ENCODE data around the gene ATG13. TPM values are rescaled to one million over a fixed set of nuclear protein-coding genes. Genes with fewer than 3 reads are reported as not detected.

ATG13 gene
- total RNA-seq, 1 experiment from 2014 or later = 69.2 TPM

- ChIA-PET POLR2A (no interaction called here), CTCF (no interaction called here), RAD21 (ENCODE audit: low non-redundant PET in 1 of 2, low total read pairs in 2 of 2, uncharacterized antibody in 2 of 2, unreplicated experiment in 2 of 2) (no interaction called here)
- H3K36me3 ChIP-seq (ENCODE audit: control insufficient read depth in 1 of 2, insufficient read depth in 2 of 2, low read length in 2 of 2) = no peaks in the 10 kb centered on the region
- H3K79me2 ChIP-seq (ENCODE audit: insufficient read depth, low read length) = peaks cover 75% of the 10 kb centered on the region
- no peak overlapping the region for H3K9ac ChIP-seq (ENCODE audit: low read length)
- no peaks in the 10 kb centered on the region for H3K27me3 ChIP-seq (ENCODE audit: insufficient read depth, low read length)
- ATAC-seq = no peak
- H3K9me2 ChIP-seq (ENCODE audit: insufficient read depth) = no peaks in the 10 kb centered on the region
- H3K4me2 ChIP-seq (ENCODE audit: low read length) = peak overlapping the region; percentile 16
- H2AFZ ChIP-seq (ENCODE audit: low read depth, low read length, poor library complexity, severe bottlenecking) = no peak overlapping the region
- H3K4me1 ChIP-seq (ENCODE audit: control insufficient read depth in 1 of 2, insufficient read depth in 2 of 2, low read length in 2 of 2) = peaks cover 12 to 28% of the 10 kb centered on the region in 2 experiments
- TF ChIP-seq CBX3 (IDR thresholded peaks at IDR 0.05; ENCODE audit: low read depth) = no peak
- TF ChIP-seq, protein P1, sequence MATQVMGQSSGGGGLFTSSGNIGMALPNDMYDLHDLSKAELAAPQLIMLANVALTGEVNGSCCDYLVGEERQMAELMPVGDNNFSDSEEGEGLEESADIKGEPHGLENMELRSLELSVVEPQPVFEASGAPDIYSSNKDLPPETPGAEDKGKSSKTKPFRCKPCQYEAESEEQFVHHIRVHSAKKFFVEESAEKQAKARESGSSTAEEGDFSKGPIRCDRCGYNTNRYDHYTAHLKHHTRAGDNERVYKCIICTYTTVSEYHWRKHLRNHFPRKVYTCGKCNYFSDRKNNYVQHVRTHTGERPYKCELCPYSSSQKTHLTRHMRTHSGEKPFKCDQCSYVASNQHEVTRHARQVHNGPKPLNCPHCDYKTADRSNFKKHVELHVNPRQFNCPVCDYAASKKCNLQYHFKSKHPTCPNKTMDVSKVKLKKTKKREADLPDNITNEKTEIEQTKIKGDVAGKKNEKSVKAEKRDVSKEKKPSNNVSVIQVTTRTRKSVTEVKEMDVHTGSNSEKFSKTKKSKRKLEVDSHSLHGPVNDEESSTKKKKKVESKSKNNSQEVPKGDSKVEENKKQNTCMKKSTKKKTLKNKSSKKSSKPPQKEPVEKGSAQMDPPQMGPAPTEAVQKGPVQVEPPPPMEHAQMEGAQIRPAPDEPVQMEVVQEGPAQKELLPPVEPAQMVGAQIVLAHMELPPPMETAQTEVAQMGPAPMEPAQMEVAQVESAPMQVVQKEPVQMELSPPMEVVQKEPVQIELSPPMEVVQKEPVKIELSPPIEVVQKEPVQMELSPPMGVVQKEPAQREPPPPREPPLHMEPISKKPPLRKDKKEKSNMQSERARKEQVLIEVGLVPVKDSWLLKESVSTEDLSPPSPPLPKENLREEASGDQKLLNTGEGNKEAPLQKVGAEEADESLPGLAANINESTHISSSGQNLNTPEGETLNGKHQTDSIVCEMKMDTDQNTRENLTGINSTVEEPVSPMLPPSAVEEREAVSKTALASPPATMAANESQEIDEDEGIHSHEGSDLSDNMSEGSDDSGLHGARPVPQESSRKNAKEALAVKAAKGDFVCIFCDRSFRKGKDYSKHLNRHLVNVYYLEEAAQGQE (IDR thresholded peaks at IDR 0.05; ENCODE audit: low read depth) = no peak
- no peak for TF ChIP-seq SIN3A (IDR thresholded peaks at IDR 0.05; ENCODE audit: low read depth)
- TF ChIP-seq EZH2 (IDR thresholded peaks at IDR 0.05) = no peak
- TF ChIP-seq TCF7L2 (IDR thresholded peaks at IDR 0.05; ENCODE audit: borderline replicate concordance, extremely low read depth, insufficient read depth, insufficient read length) = no peak
- no peak for TF ChIP-seq CEBPB (IDR thresholded peaks at IDR 0.05; ENCODE audit: low read depth)
- TF ChIP-seq YY1 (IDR thresholded peaks at IDR 0.05; ENCODE audit: extremely low read depth, insufficient replicate concordance, low read depth, low read length) = no peak
- H3K4me3 ChIP-seq (replicated peaks in 1 of 2; ENCODE audit: low read depth in 1 of 2, low read length in 2 of 2) = no peak overlapping the region
- intact Hi-C loops (cut with micrococcal nuclease) = no loop called here
- no peaks in the 10 kb centered on the region for H3K9me3 ChIP-seq (ENCODE audit: control insufficient read depth in 1 of 2, insufficient read depth in 1 of 2, low read depth in 1 of 2, low read length in 2 of 2)
- peaks cover 6% of the 10 kb centered on the region; the same call in 1 of the 2 replicates for H4K20me1 ChIP-seq (ENCODE audit: insufficient read depth)
- TSS peak; percentile 32 for BruUV-seq (replicated peaks)
- no peak for DNase-seq (ENCODE audit: low read depth, low spot score)
- H3K27ac ChIP-seq (ENCODE audit: low read depth, low read length) = no peak overlapping the region
Measured at GRCh38 chr11:46590740-46591605, 26.4 kb upstream of the ATG13 start.
